ENCODE measurements around the gene EFTUD2.

The EFTUD2 gene

GRCh38 chr17:44910231-44911106, 11.2 kb upstream of the EFTUD2 start:
- no peak for DNase-seq

GRCh38 chr17:44909681-44910144, 10.5 kb upstream of the EFTUD2 start:
- DNase-seq = no peak

GRCh38 chr17:44908761-44909326, 9.6 kb upstream of the EFTUD2 start:
- no peak for DNase-seq

GRCh38 chr17:44907729-44908470, 8.7 kb upstream of the EFTUD2 start:
- DNase-seq = no peak

- DNase-seq = no peak
These were observed 7.8 kb upstream of the EFTUD2 start for GRCh38 chr17:44906763-44907728.

- no peak for DNase-seq
These were observed 6.9 kb upstream of the EFTUD2 start for GRCh38 chr17:44906010-44906646.

- no peak for DNase-seq
These were observed 6.1 kb upstream of the EFTUD2 start for GRCh38 chr17:44905006-44906000.

GRCh38 chr17:44904001-44904984, 5.0 kb upstream of the EFTUD2 start:
- no peak for DNase-seq

- no peak for DNase-seq
These were observed 3.9 kb upstream of the EFTUD2 start for GRCh38 chr17:44903012-44903685.

GRCh38 chr17:44902135-44902760, 3.0 kb upstream of the EFTUD2 start:
- no peak for DNase-seq

GRCh38 chr17:44901411-44901921, 2.2 kb upstream of the EFTUD2 start:
- DNase-seq = no peak

GRCh38 chr17:44900894-44901293, 1.6 kb upstream of the EFTUD2 start:
- no peak for DNase-seq

GRCh38 chr17:44898768-44899073, 524 bp downstream of the EFTUD2 start:
- no peak for DNase-seq

- no peak for DNase-seq
These were observed 4.6 kb downstream of the EFTUD2 start for GRCh38 chr17:44894642-44895041.

- no peak for DNase-seq
These were observed 7.0 kb downstream of the EFTUD2 start for GRCh38 chr17:44892250-44892649.

- DNase-seq = no peak
These were observed 10.2 kb downstream of the EFTUD2 start for GRCh38 chr17:44889003-44889402.

GRCh38 chr17:44887971-44888954, 11.0 kb downstream of the EFTUD2 start:
- DNase-seq = no peak

Measured in activated naive CD4-positive, alpha-beta T cell treated with Interleukin-2 at 50 U/mL for 16 hours (primary cell).